OCI-LY7 (cell line): ENCODE measurements around the gene LAPTM5.

Experiments
- EZH2phosphoT487 ChIP-seq: fragments of 200-600 bp; sonication (generic); IDR thresholded peaks from 2 replicates; pipeline ENCODE4 v1.6.1; 2018; ENCODE audit warnings: low read depth, borderline replicate concordance, mild to moderate bottlenecking, mixed run types, antibody characterized with exemption, low read length, moderate library complexity, mixed read lengths
- TF ChIP-seq, protein P1 (sequence below): fragments of 200-600 bp; sonication (generic); conservative IDR thresholded peaks from 2 replicates; pipeline ENCODE4 v1.5.1; 2014; ENCODE audit warnings: mild to moderate bottlenecking, antibody characterized with exemption, low read length, moderate library complexity, mixed read lengths

DNA sequence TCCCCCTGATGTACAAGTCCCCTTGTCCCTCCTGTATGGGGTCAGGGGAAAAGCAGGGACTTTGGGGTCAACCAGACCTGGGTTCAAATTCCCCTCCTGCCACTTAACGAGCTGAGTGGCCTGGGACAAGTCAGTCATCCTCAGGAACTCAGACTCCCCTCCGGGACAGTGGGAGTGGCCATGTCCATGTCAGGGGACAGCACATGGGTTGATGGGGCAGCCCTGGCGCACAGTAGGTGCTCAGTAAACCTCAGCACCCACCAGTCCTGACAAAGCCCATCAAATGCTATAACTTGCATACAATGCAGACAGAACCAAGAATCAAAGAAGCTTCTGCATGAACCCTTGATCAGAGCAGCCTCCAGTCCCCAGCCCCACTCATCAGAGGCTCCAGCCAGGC lies 64.2 kb downstream of the LAPTM5 start:
- TF ChIP-seq, protein P1, sequence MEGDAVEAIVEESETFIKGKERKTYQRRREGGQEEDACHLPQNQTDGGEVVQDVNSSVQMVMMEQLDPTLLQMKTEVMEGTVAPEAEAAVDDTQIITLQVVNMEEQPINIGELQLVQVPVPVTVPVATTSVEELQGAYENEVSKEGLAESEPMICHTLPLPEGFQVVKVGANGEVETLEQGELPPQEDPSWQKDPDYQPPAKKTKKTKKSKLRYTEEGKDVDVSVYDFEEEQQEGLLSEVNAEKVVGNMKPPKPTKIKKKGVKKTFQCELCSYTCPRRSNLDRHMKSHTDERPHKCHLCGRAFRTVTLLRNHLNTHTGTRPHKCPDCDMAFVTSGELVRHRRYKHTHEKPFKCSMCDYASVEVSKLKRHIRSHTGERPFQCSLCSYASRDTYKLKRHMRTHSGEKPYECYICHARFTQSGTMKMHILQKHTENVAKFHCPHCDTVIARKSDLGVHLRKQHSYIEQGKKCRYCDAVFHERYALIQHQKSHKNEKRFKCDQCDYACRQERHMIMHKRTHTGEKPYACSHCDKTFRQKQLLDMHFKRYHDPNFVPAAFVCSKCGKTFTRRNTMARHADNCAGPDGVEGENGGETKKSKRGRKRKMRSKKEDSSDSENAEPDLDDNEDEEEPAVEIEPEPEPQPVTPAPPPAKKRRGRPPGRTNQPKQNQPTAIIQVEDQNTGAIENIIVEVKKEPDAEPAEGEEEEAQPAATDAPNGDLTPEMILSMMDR: no peak
- no peak for TF ChIP-seq EZH2phosphoT487
